SK-N-SH (cell line): Measurements from ENCODE around the gene PRDM11. TPM values are rescaled to one million over a fixed set of nuclear protein-coding genes. Genes with fewer than 3 reads are reported as not detected.

Experiments
- CTCF ChIA-PET: fragments of 300-600, 350-600 bp; formaldehyde crosslinking; extraction: SDS; loops from one replicate; lab custom pipeline; 2021; lab: Yijun Ruan, JAX
- POLR2A ChIA-PET: fragments of 350-600 bp; sonication (Branson Sonifier 250); formaldehyde crosslinking; extraction: SDS; loops from one replicate; lab custom pipeline; 2020; ENCODE audit warnings: antibody characterized with exemption, inconsistent platforms; lab: Yijun Ruan, JAX
- DNase-seq: peaks from one replicate; pipeline ENCODE4 v3.0.0; 2012
- H2AFZ ChIP-seq: fragments of 200-600 bp; sonication (generic); 2 replicates; pipeline ENCODE4 v1.8.1; 2016; ENCODE audit warnings: antibody characterized with exemption, mild to moderate bottlenecking, low read depth
- H3F3A ChIP-seq: fragments of 200-600 bp; sonication (generic); replicated peaks from 2 replicates; pipeline ENCODE3; 2016; ENCODE audit warnings: antibody characterized with exemption, mild to moderate bottlenecking; ENCODE audit not compliant: insufficient read depth
- H3K27ac ChIP-seq, 2 experiments: fragments of 200-500 bp in 1 of 2; fragments of 200-600 bp in 1 of 2; sonication (Bioruptor generic) in 1 of 2; sonication (generic), shearing (Covaris generic) in 1 of 2; 2 replicates each; pipeline versions ENCODE4 v1.5.1 to v1.6.1; 2014 to 2016; ENCODE audit warnings: low read depth in 2 of 2, inconsistent platforms in 1 of 2, low read length in 1 of 2, mild to moderate bottlenecking in 1 of 2, mixed read lengths in 1 of 2
- H3K27me3 ChIP-seq: fragments of 200-600 bp; sonication (generic), shearing (Covaris generic); 2 replicates; pipeline ENCODE4 v1.6.1; 2016; ENCODE audit warnings: mixed run types; ENCODE audit not compliant: insufficient read depth
- H3K36me3 ChIP-seq, 2 experiments: fragments of 200-500 bp in 1 of 2; fragments of 200-600 bp in 1 of 2; sonication (Bioruptor generic) in 1 of 2; sonication (generic) in 1 of 2; replicated peaks in 1 of 2; 2 replicates each; pipeline versions ENCODE3 to v1.5.1; 2014 to 2016; ENCODE audit warnings: low read length in 1 of 2, mild to moderate bottlenecking in 1 of 2; ENCODE audit not compliant: insufficient read depth in 2 of 2, control insufficient read depth in 1 of 2
- H3K4me1 ChIP-seq, 2 experiments: fragments of 200-500 bp in 1 of 2; fragments of 200-600 bp in 1 of 2; sonication (Bioruptor generic) in 1 of 2; sonication (generic), shearing (Covaris generic) in 1 of 2; 2 replicates each; pipeline versions ENCODE4 v1.5.1 to v1.6.1; 2014 to 2016; ENCODE audit warnings: low read depth in 1 of 2, low read length in 1 of 2, mixed run types in 1 of 2; ENCODE audit not compliant: insufficient read depth in 2 of 2, control insufficient read depth in 1 of 2
- H3K4me2 ChIP-seq: fragments of 200-600 bp; sonication (generic), shearing (Covaris generic); 2 replicates; pipeline ENCODE4 v1.6.1; 2017; ENCODE audit warnings: mixed run types
- H3K4me3 ChIP-seq, 2 experiments: fragments of 200-500 bp in 1 of 2; fragments of 200-600 bp in 1 of 2; sonication (Bioruptor generic) in 1 of 2; sonication (generic), shearing (Covaris generic) in 1 of 2; 2 replicates each; pipeline versions ENCODE4 v1.5.1 to v1.8.1; 2014 to 2016; ENCODE audit warnings: low read depth in 2 of 2, inconsistent platforms in 1 of 2, low read length in 1 of 2, mild to moderate bottlenecking in 1 of 2, mixed read lengths in 1 of 2, moderate library complexity in 1 of 2
- H3K79me2 ChIP-seq: fragments of 200-600 bp; sonication (generic); 2 replicates; pipeline ENCODE4 v1.8.1; 2017; ENCODE audit warnings: mild to moderate bottlenecking; ENCODE audit not compliant: insufficient read depth
- H3K9ac ChIP-seq: fragments of 200-600 bp; sonication (generic); 2 replicates; pipeline ENCODE4 v1.6.1; 2017; ENCODE audit warnings: mixed run types
- H3K9me2 ChIP-seq: fragments of 200-600 bp; sonication (generic); 2 replicates; pipeline ENCODE4 v1.6.1; 2017; ENCODE audit warnings: mixed run types
- H3K9me3 ChIP-seq: fragments of 200-600 bp; sonication (generic); 2 replicates; pipeline ENCODE4 v1.6.1; 2017; ENCODE audit warnings: mixed run types, mild to moderate bottlenecking, moderate library complexity
- H4K20me1 ChIP-seq: fragments of 200-600 bp; sonication (generic); 2 replicates; pipeline ENCODE4 v1.6.1; 2017; ENCODE audit warnings: mild to moderate bottlenecking, mixed run types; ENCODE audit not compliant: insufficient read depth
- CHD2 ChIP-seq: fragments of 150-350 bp; IDR thresholded peaks from 2 replicates; pipeline ENCODE4 v1.6.1; 2018; ENCODE audit warnings: low read length; ENCODE audit not compliant: partially characterized antibody
- EP300 ChIP-seq, 2 experiments: IDR thresholded peaks; 2 replicates each; pipeline versions ENCODE4 v1.4.0 to v1.6.1; 2012; ENCODE audit warnings: borderline replicate concordance in 1 of 2, low read depth in 1 of 2, low read length in 1 of 2
- NRF1 ChIP-seq: IDR thresholded peaks from 2 replicates; pipeline ENCODE4 v1.6.1; 2012; ENCODE audit warnings: low read depth, mild to moderate bottlenecking, low read length
- RAD21 ChIP-seq: IDR thresholded peaks from 2 replicates; pipeline ENCODE4 v1.6.1; 2012; ENCODE audit warnings: mild to moderate bottlenecking, low read length
- RCOR1 ChIP-seq: fragments of 150-350 bp; IDR thresholded peaks from 2 replicates; pipeline ENCODE4 v1.6.1; 2017; ENCODE audit warnings: antibody characterized with exemption, low read length
- RXRA ChIP-seq: IDR thresholded peaks from 2 replicates; pipeline ENCODE4 v1.4.0; 2012; ENCODE audit warnings: low read depth, mild to moderate bottlenecking, borderline replicate concordance
- SIN3A ChIP-seq: IDR thresholded peaks from 2 replicates; pipeline ENCODE4 v1.6.1; 2012; ENCODE audit warnings: low read depth, mild to moderate bottlenecking, low read length, moderate library complexity, borderline replicate concordance
- TAF1 ChIP-seq: IDR thresholded peaks from 2 replicates; pipeline ENCODE4 v1.6.1; 2012; ENCODE audit warnings: low read depth, mild to moderate bottlenecking, low read length, moderate library complexity, borderline replicate concordance
- TCF12 ChIP-seq: IDR thresholded peaks from 2 replicates; pipeline ENCODE4 v1.4.0; 2012
- TEAD4 ChIP-seq: IDR thresholded peaks from 2 replicates; pipeline ENCODE4 v1.4.0; 2012; ENCODE audit warnings: mild to moderate bottlenecking, borderline replicate concordance; ENCODE audit not compliant: insufficient read depth
- WGBS: methylation state at CpG from one replicate; pipeline ENCODE4 v1.1.6; 2017; ENCODE audit warnings: low lambda C conversion rate; 5-methylcytosine and 5-hydroxymethylcytosine counted together
- polyA plus RNA-seq, 3 experiments: library from polyadenylated mRNA; depleted of rRNA; stranded (reverse); fragments of >200 nt; gene quantifications; 2 replicates each; pipeline ENCODE4 v1.2.3, GENCODE V29; 2012
- TF ChIP-seq, protein P1 (sequence below): IDR thresholded peaks from 2 replicates; pipeline ENCODE4 v1.4.0; 2012; ENCODE audit warnings: low read depth, borderline replicate concordance
- TF ChIP-seq, protein P2 (sequence below): fragments of 150-350 bp; IDR thresholded peaks from 2 replicates; pipeline ENCODE4 v1.6.1; 2016; ENCODE audit warnings: mild to moderate bottlenecking, low read depth, low read length
- TF ChIP-seq, protein P3 (sequence below): IDR thresholded peaks from 2 replicates; pipeline ENCODE4; 2012
- TF ChIP-seq, protein P4 (sequence below): fragments of 200-600 bp; sonication (generic); IDR thresholded peaks from 2 replicates; pipeline ENCODE4 v1.6.1; 2017; ENCODE audit warnings: antibody characterized with exemption, mild to moderate bottlenecking, moderate library complexity

PRDM11 gene
- polyA plus RNA-seq, 1 of the 3 experiments (the other 2 are of a cell fraction), result 4.5 TPM

DNA sequence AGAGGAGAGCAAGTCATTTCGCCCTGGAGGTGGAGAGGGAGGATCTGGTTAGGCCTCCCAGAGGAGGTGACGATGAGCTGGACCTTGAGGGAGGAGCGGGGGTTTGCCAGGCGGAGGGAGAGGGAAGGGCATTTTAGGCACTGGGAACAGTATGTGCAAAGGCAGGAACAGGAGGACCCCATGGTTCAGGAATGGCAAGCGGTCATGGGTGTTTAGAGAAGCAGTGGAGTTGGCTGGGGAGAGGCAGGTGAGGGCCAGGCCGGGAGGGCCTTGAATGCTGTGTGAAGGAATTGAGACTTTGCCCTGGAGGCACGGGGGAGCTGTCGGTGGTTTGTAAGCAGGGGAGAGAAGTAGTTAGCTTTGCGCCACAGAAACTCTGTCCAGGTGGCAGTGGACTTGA is 10.3 kb downstream of the PRDM11 start:
- H3K9ac ChIP-seq, result no peak overlapping the region
- H3K4me2 ChIP-seq, result no peak overlapping the region
- DNase-seq, result no peak
- no peaks in the 10 kb centered on the region for H3K9me3 ChIP-seq
- no peaks in the 10 kb centered on the region for H3K79me2 ChIP-seq
- no peaks in the 10 kb centered on the region for H3K9me2 ChIP-seq
- H3K27me3 ChIP-seq, result no peaks in the 10 kb centered on the region
- no peak for TF ChIP-seq TEAD4
- no peak for TF ChIP-seq RXRA
- TF ChIP-seq EP300 (IDR thresholded peaks at IDR 0.05; ENCODE audit: borderline replicate concordance in 1 of 2, low read depth in 1 of 2, low read length in 1 of 2), result no peak
- TF ChIP-seq TAF1, result no peak
- TF ChIP-seq, protein P1, sequence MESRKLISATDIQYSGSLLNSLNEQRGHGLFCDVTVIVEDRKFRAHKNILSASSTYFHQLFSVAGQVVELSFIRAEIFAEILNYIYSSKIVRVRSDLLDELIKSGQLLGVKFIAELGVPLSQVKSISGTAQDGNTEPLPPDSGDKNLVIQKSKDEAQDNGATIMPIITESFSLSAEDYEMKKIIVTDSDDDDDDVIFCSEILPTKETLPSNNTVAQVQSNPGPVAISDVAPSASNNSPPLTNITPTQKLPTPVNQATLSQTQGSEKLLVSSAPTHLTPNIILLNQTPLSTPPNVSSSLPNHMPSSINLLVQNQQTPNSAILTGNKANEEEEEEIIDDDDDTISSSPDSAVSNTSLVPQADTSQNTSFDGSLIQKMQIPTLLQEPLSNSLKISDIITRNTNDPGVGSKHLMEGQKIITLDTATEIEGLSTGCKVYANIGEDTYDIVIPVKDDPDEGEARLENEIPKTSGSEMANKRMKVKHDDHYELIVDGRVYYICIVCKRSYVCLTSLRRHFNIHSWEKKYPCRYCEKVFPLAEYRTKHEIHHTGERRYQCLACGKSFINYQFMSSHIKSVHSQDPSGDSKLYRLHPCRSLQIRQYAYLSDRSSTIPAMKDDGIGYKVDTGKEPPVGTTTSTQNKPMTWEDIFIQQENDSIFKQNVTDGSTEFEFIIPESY, result no peak
- TF ChIP-seq, protein P2, sequence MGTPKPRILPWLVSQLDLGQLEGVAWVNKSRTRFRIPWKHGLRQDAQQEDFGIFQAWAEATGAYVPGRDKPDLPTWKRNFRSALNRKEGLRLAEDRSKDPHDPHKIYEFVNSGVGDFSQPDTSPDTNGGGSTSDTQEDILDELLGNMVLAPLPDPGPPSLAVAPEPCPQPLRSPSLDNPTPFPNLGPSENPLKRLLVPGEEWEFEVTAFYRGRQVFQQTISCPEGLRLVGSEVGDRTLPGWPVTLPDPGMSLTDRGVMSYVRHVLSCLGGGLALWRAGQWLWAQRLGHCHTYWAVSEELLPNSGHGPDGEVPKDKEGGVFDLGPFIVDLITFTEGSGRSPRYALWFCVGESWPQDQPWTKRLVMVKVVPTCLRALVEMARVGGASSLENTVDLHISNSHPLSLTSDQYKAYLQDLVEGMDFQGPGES, result no peak
- no peak for TF ChIP-seq NRF1
- TF ChIP-seq, protein P3, sequence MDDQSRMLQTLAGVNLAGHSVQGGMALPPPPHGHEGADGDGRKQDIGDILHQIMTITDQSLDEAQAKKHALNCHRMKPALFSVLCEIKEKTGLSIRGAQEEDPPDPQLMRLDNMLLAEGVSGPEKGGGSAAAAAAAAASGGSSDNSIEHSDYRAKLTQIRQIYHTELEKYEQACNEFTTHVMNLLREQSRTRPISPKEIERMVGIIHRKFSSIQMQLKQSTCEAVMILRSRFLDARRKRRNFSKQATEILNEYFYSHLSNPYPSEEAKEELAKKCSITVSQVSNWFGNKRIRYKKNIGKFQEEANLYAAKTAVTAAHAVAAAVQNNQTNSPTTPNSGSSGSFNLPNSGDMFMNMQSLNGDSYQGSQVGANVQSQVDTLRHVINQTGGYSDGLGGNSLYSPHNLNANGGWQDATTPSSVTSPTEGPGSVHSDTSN, result no peak
- no peak for TF ChIP-seq TCF12
- no peak for TF ChIP-seq RCOR1
- TF ChIP-seq, protein P4, sequence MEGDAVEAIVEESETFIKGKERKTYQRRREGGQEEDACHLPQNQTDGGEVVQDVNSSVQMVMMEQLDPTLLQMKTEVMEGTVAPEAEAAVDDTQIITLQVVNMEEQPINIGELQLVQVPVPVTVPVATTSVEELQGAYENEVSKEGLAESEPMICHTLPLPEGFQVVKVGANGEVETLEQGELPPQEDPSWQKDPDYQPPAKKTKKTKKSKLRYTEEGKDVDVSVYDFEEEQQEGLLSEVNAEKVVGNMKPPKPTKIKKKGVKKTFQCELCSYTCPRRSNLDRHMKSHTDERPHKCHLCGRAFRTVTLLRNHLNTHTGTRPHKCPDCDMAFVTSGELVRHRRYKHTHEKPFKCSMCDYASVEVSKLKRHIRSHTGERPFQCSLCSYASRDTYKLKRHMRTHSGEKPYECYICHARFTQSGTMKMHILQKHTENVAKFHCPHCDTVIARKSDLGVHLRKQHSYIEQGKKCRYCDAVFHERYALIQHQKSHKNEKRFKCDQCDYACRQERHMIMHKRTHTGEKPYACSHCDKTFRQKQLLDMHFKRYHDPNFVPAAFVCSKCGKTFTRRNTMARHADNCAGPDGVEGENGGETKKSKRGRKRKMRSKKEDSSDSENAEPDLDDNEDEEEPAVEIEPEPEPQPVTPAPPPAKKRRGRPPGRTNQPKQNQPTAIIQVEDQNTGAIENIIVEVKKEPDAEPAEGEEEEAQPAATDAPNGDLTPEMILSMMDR, result no peak
- no peak for TF ChIP-seq RAD21
- no peak for TF ChIP-seq CHD2
- no peak for TF ChIP-seq SIN3A
- H2AFZ ChIP-seq, result no peak overlapping the region
- peaks cover 13% of the 10 kb centered on the region; the same call in 1 of the 2 replicates for H4K20me1 ChIP-seq
- 94% methylated on average over 9 of the region's 9 CpGs for WGBS
- POLR2A ChIA-PET, result interaction anchor here (1.9 kb wide), 1 partner anchor 10 kb away, joined by 10 read pairs; no protein-coding TSS in a partner anchor
- H3K4me1 ChIP-seq, result peaks cover 0 to 38% of the 10 kb centered on the region in 2 experiments; a peak in 1 of 4 replicates
- H3F3A ChIP-seq, result no peaks in the 10 kb centered on the region
- CTCF ChIA-PET, result no interaction called here
- H3K4me3 ChIP-seq, result no peak overlapping the region
- no peak overlapping the region for H3K27ac ChIP-seq
- no peaks in the 10 kb centered on the region for H3K36me3 ChIP-seq
